IPS DF 6.9 (cell line): ENCODE results near the gene TES.

Source experiments
- DNase-seq: peaks from one replicate; pipeline ENCODE4 v3.0.0-alpha.2; 2013; ENCODE audit warnings: low read depth, low spot score
- H3K27ac ChIP-seq: one replicate; pipeline ENCODE4 v1.5.1; 2013; ENCODE audit warnings: low read length, control low read depth
- H3K27me3 ChIP-seq: 2 replicates; pipeline ENCODE4 v1.6.1; 2013; ENCODE audit warnings: mild to moderate bottlenecking, low read length; ENCODE audit not compliant: control insufficient read depth, insufficient read depth
- H3K36me3 ChIP-seq: 2 replicates; pipeline ENCODE4 v1.6.1; 2013; ENCODE audit warnings: low read length; ENCODE audit not compliant: control insufficient read depth, insufficient read depth
- H3K4me1 ChIP-seq: 2 replicates; pipeline ENCODE4 v1.6.1; 2013; ENCODE audit warnings: low read length; ENCODE audit not compliant: control insufficient read depth, insufficient read depth
- H3K4me3 ChIP-seq: 2 replicates; pipeline ENCODE4 v1.5.1; 2013; ENCODE audit warnings: mild to moderate bottlenecking, low read length
- H3K9me3 ChIP-seq: 2 replicates; pipeline ENCODE4 v1.6.1; 2013; ENCODE audit warnings: low read length, inconsistent platforms; ENCODE audit not compliant: control insufficient read depth, insufficient read depth
- WGBS: extraction: QIAGEN DNeasy Blood & Tissue Kit; methylation state at CpG from one replicate; pipeline ENCODE4 v1.1.7; 2013; ENCODE audit warnings: mixed read lengths, missing lambda C conversion rate; ENCODE audit not compliant: insufficient read length, insufficient coverage; 5-methylcytosine and 5-hydroxymethylcytosine counted together

Gene TES

DNA sequence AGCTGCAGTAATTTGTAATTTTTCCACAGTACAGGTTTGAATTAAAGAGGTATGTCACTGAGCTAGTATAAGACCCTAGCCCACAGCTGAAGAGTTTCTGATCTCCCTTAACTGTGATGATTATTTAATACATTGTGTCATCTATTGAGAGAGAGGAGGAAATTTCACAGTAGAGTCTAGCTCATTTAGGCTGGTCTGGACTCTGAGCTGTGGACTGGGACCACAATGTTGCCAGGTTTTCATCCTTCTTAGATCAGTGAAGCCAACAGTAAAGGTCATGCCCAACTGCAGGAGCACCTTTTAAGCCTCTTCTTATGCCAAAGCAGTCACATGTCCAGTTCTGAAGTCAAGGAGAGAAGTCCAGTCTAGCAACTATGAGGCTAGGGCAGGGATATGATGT lies 8.9 kb downstream of the TES start:
- Histone ChIP-seq H3K27ac (no peak overlapping the region), H3K4me3 (no peak overlapping the region), H3K36me3 (no peaks in the 10 kb centered on the region), H3K9me3 (no peaks in the 10 kb centered on the region), H3K4me1 (peaks cover 2% of the 10 kb centered on the region; the same call in 1 of the 2 replicates), H3K27me3 (no peaks in the 10 kb centered on the region)
- DNase-seq: no peak

DNA sequence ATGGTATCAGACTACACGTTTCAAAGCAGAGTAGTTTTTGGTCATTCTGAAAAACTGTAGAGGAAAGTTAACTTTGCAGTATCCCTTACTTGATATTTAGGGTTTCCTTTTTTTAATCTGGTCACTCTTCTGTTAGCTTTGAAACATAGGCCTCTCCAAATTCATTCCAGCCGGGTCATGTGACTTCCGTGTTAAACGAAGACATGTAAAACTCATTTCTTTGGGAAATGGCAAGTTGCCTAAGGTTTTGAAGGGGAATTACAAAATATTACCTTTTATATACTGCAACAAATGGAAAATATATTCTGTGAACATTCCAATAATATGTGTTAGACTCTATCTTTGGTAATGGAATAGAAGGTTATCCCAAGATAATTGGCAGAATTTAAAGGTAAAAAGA lies 9.5 kb downstream of the TES start:
- peaks cover 2% of the 10 kb centered on the region; the same call in 1 of the 2 replicates for H3K4me1 ChIP-seq
- no peak overlapping the region for H3K4me3 ChIP-seq
- DNase-seq: no peak
- H3K27ac ChIP-seq: no peak overlapping the region
- WGBS: no CpG with 5 or more reads among the region's 4 CpGs
- no peaks in the 10 kb centered on the region for H3K27me3 ChIP-seq
- no peaks in the 10 kb centered on the region for H3K36me3 ChIP-seq
- H3K9me3 ChIP-seq: no peaks in the 10 kb centered on the region

DNA sequence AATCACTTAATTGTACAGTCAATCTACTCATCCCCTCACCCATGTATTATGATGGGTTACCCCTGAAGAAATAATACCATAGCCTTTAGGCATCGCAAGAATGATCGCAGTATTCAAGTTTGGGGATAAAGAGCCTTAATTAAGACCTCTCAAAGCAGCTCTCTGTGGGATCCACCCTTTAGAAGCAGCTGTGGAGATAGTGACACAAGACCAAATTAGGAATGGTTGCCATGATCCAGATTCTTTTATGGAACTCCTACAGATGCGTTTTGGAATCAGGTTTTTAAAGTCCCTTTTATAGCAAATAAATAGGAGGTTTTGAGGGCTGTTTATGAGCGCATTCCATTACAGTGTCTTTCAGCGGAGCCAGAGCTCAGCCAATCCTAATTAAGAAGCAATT lies 12.2 kb downstream of the TES start:
- H3K27me3 ChIP-seq: no peaks in the 10 kb centered on the region
- H3K4me3 ChIP-seq: no peak overlapping the region
- no peaks in the 10 kb centered on the region for H3K36me3 ChIP-seq
- no CpG with 5 or more reads among the region's 5 CpGs for WGBS
- H3K27ac ChIP-seq: no peak overlapping the region
- H3K4me1 ChIP-seq: no peaks in the 10 kb centered on the region
- no peak for DNase-seq
- no peaks in the 10 kb centered on the region for H3K9me3 ChIP-seq

DNA sequence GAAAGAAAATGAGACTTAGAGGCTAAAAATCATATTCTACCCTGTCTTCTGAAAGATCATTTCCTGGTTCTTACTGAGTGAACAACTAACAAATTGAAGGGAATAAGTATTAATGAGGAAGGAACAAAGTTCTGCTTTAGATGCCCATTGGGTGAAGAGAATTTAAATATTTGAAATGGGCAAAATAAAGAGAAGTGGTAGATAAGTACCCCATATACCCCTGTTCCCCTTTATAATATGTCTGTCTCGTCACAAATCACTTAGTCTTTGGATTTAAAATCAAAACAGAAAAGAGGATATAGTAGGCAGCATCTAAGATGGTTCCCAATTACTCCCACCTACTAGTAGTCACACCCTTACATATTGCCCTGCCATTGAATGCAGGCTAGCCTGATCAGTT lies 13.2 kb downstream of the TES start:
- WGBS: no CpG with 5 or more reads among the region's 1 CpG

DNA sequence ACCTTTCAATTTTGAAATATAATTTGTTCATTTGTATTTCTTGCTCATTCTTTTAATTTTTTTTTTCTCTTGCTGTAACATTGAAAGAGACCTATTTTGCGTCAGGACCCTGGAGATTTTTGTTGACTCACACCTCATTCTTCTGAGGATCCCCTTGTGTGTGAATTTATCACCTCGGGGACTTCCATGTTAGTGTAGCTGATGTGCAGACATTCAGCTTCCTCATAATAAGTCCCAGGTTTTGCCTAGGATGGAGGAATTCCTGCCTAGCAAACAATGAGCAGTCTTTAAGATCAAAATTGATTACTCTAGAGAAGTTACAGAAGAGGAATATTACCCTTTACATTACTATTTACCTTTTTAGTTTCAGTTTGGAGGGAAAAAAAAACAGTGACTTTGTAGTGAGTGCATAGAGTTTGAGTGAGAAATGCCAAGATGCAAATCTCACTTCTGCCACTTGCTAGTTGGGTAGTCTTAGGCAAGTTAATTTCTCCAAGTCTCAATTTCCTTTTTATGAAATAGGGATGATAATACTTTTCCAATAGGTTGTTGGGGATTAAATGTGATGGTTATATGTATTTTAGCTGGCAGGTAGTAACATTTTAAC lies 14.3 kb downstream of the TES start:
- no CpG with 5 or more reads among the region's 2 CpGs for WGBS
- H3K4me3 ChIP-seq: no peak overlapping the region
- no peaks in the 10 kb centered on the region for H3K27me3 ChIP-seq
- no peaks in the 10 kb centered on the region for H3K36me3 ChIP-seq
- DNase-seq: no peak
- no peaks in the 10 kb centered on the region for H3K9me3 ChIP-seq
- H3K4me1 ChIP-seq: no peaks in the 10 kb centered on the region
- H3K27ac ChIP-seq: no peak overlapping the region

More for the DNA sequence above, 13.2 kb downstream of the TES start:
- DNase-seq: no peak
- H3K27me3 ChIP-seq: no peaks in the 10 kb centered on the region
- no peaks in the 10 kb centered on the region for H3K36me3 ChIP-seq
- H3K4me3 ChIP-seq: no peak overlapping the region
- no peaks in the 10 kb centered on the region for H3K4me1 ChIP-seq
- H3K27ac ChIP-seq: no peak overlapping the region
- no peaks in the 10 kb centered on the region for H3K9me3 ChIP-seq

DNA sequence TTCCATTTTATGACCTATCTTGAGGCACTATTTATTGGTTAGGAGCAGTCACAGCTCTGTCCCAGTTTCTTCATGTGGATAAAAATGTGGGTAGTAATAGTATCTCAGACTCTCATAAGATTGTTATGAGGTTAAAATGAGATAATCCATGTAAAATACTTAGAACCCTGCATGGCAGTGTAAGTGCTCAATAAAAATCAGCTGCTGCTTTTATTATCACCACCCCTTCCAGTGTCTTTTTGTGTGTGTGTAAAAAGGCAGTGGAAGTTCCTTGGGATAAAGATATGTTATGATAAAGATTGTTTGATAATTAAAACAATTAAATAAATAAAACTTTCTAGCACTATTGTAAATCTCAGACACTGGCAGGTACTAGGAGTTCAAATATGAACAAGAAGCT lies 15.5 kb downstream of the TES start:
- H3K4me3 ChIP-seq: no peak overlapping the region
- no peaks in the 10 kb centered on the region for H3K36me3 ChIP-seq
- H3K4me1 ChIP-seq: no peaks in the 10 kb centered on the region
- H3K27ac ChIP-seq: no peak overlapping the region
- no peaks in the 10 kb centered on the region for H3K9me3 ChIP-seq
- DNase-seq: no peak
- no peaks in the 10 kb centered on the region for H3K27me3 ChIP-seq

DNA sequence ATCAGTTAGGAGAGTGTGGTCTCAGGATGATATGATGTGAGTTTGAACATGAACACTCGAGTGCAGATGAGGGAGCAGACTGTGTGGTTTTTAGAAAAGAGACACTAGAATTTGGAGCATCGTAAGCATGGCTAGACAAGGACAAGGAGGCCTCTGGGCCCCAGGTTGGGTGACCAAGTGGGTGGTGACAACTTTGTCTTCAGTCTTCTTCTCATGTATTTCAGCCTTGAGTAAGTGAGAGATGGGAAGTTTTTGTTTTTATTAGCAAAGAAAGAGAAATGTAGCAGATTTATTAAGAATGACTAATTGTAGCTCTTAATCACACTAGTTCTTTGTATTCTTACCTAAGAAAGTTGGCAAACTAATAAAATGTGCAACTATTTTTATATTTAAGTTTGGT lies 16.3 kb downstream of the TES start:
- no peak for DNase-seq
- H3K36me3 ChIP-seq: no peaks in the 10 kb centered on the region
- no CpG with 5 or more reads among the region's 2 CpGs for WGBS
- no peak overlapping the region for H3K4me3 ChIP-seq
- H3K27me3 ChIP-seq: no peaks in the 10 kb centered on the region
- H3K4me1 ChIP-seq: no peaks in the 10 kb centered on the region
- no peak overlapping the region for H3K27ac ChIP-seq
- H3K9me3 ChIP-seq: no peaks in the 10 kb centered on the region

DNA sequence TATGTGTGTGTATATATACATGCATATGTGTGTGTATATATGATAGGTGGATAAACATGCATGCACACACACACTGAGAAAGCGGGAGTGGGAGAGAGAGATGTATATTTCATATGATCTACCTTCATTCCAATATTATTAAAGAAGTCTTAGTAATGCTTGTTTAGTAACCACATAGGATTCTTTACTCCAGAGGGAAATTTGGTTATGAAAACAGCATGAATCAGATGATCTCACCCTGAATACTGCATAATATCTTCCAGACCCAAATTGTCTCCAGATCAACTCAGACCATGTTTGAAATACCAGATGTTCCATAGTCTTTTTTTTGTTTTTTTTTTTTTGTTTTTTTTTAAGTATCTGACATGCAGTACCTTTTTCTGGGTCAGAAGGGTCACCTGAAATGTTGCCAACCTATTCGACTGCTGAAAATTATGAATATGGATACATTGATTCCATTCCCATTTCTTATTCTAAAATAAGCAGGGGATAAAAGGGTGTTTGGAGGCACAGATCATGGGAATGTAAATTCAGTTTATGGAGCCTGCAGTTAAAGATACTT lies 17.4 kb downstream of the TES start:
- no CpG with 5 or more reads among the region's 2 CpGs for WGBS
- no peaks in the 10 kb centered on the region for H3K9me3 ChIP-seq
- no peaks in the 10 kb centered on the region for H3K27me3 ChIP-seq
- H3K4me1 ChIP-seq: peaks cover 2% of the 10 kb centered on the region; the same call in 1 of the 2 replicates
- DNase-seq: no peak
- no peaks in the 10 kb centered on the region for H3K36me3 ChIP-seq
- no peak overlapping the region for H3K27ac ChIP-seq
- no peak overlapping the region for H3K4me3 ChIP-seq

DNA sequence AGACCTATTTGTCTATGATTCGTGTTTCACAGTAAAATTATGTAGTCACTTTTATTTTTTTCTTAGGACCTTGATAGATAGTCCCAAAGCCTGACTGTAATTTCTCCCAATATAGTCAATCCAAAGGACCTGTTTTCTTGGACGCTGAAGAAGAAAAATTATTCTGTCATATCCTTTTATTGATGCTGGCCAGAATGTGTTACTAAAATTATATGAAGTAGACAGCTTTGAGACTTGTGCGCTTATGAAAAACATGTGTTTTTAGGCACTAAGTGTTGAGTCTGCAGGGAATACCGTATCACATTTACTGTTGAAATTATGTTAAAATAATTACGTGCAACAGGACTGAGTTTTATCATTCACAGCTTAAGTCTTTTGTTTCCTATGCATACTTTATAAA lies 17.9 kb downstream of the TES start:
- no peaks in the 10 kb centered on the region for H3K9me3 ChIP-seq
- H3K27ac ChIP-seq: no peak overlapping the region
- DNase-seq: no peak
- H3K36me3 ChIP-seq: no peaks in the 10 kb centered on the region
- peaks cover 2% of the 10 kb centered on the region; the same call in 1 of the 2 replicates for H3K4me1 ChIP-seq
- no peaks in the 10 kb centered on the region for H3K27me3 ChIP-seq
- no peak overlapping the region for H3K4me3 ChIP-seq
- no CpG with 5 or more reads among the region's 5 CpGs for WGBS

DNA sequence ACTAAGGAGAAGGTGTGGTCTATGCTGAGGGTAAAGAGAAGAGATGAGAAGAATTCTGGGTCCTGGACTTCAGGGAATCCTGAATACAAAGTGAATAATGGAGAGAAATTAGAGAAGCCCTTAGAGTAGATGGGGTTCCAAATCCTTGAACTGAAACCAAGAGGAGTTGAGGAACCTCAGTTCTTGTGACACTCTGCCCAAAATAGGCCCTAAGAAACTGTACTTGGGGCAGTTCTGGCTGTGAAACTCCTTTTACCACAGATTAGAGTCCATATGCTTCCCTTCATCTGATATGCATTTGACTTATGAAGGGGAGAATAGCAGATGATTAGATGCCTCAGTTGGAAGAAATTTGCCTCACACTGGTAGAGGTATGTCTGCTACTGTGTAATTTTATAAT lies 19.0 kb downstream of the TES start:
- Histone ChIP-seq H3K27ac (no peak overlapping the region), H3K4me1 (peaks cover 2% of the 10 kb centered on the region; the same call in 1 of the 2 replicates), H3K4me3 (no peak overlapping the region)

More for the DNA sequence above, 19.0 kb downstream of the TES start:
- no peaks in the 10 kb centered on the region for H3K27me3 ChIP-seq
- no peak for DNase-seq
- no peaks in the 10 kb centered on the region for H3K36me3 ChIP-seq
- no peaks in the 10 kb centered on the region for H3K9me3 ChIP-seq
